HCT116 (cell line): ENCODE measurements around the gene SUN5. TPM values are rescaled to one million over a fixed set of nuclear protein-coding genes. Genes with fewer than 3 reads are reported as not detected.

ENCODE experiments used
- ATAC-seq: fragments of 200-7000 bp; cut with Tn5 transposase; 2 replicates; pipeline ENCODE4 v1.9.1; 2020; ENCODE audit warnings: mild to moderate bottlenecking, moderate library complexity
- BruUV-seq: library from RNA; stranded (reverse); fragments of 400-500 nt; replicated peaks from 2 replicates; lab custom pipeline; 2021; lab: Mats Ljungman, UMichigan
- CTCF ChIA-PET: fragments of 300-600 bp; sonication (Branson Sonifier 250); formaldehyde crosslinking; loops from one replicate; lab custom pipeline; 2021; ENCODE audit warnings: antibody characterized with exemption; lab: Charles Lee
- POLR2A ChIA-PET: fragments of 300-600, 350-600 bp; sonication (Branson Sonifier 250); formaldehyde crosslinking; loops from one replicate; lab custom pipeline; 2021; ENCODE audit warnings: antibody characterized with exemption; lab: Charles Lee
- RAD21 ChIA-PET, 2 experiments: fragments of 300-600 bp; sonication (Branson Sonifier 250); formaldehyde crosslinking; loops; one replicate each; lab custom pipeline; 2023; ENCODE audit warnings: low total read pairs in 2 of 2; ENCODE audit not compliant: uncharacterized antibody in 2 of 2, unreplicated experiment in 2 of 2, low non-redundant PET in 1 of 2; lab: Charles Lee
- DNase-seq: peaks from one replicate; pipeline ENCODE4 v3.0.0-alpha.2; 2010; ENCODE audit warnings: low read depth, low spot score
- H2AFZ ChIP-seq: fragments of 200-600 bp; shearing (Covaris generic), sonication (generic); 2 replicates; pipeline ENCODE4 v1.6.1; 2017; ENCODE audit warnings: low read depth, mixed run types, mixed read lengths, antibody characterized with exemption, low read length; ENCODE audit not compliant: poor library complexity, severe bottlenecking
- H3K27ac ChIP-seq: 2 replicates; pipeline ENCODE4 v1.5.1; 2012; ENCODE audit warnings: low read depth, low read length
- H3K27me3 ChIP-seq: fragments of 200-600 bp; sonication (generic); 2 replicates; pipeline ENCODE4 v1.6.1; 2016; ENCODE audit warnings: mixed run types, low read length, mixed read lengths; ENCODE audit not compliant: insufficient read depth
- H3K36me3 ChIP-seq, 2 experiments: fragments of 200-500 bp in 1 of 2; fragments of 200-600 bp in 1 of 2; sonication (Bioruptor generic) in 1 of 2; sonication (generic) in 1 of 2; 2 replicates each; pipeline versions ENCODE4 v1.5.1 to v1.6.1; 2014 to 2016; ENCODE audit warnings: low read length in 2 of 2, inconsistent platforms in 1 of 2, mixed read lengths in 1 of 2, mixed run types in 1 of 2; ENCODE audit not compliant: insufficient read depth in 2 of 2, control insufficient read depth in 1 of 2
- H3K4me1 ChIP-seq, 2 experiments: fragments of 200-600 bp in 1 of 2; sonication (generic) in 1 of 2; 2 replicates each; pipeline versions ENCODE4 v1.5.1 to v1.6.1; 2012 to 2017; ENCODE audit warnings: low read length in 2 of 2, inconsistent platforms in 1 of 2, mild to moderate bottlenecking in 1 of 2, mixed read lengths in 1 of 2, mixed run types in 1 of 2, moderate library complexity in 1 of 2; ENCODE audit not compliant: insufficient read depth in 2 of 2, control insufficient read depth in 1 of 2
- H3K4me2 ChIP-seq: fragments of 200-600 bp; sonication (generic); 2 replicates; pipeline ENCODE4 v1.6.1; 2017; ENCODE audit warnings: mixed run types, low read length, mixed read lengths
- H3K4me3 ChIP-seq, 2 experiments: fragments of 200-600 bp in 1 of 2; sonication (generic) in 1 of 2; replicated peaks in 1 of 2; 2 replicates each; pipeline ENCODE4 v1.5.1; 2011 to 2016; ENCODE audit warnings: low read length in 2 of 2, control low read depth in 1 of 2, low read depth in 1 of 2, mild to moderate bottlenecking in 1 of 2, mixed read lengths in 1 of 2, mixed run types in 1 of 2
- H3K79me2 ChIP-seq: fragments of 200-600 bp; sonication (generic); 2 replicates; pipeline ENCODE4 v1.6.1; 2017; ENCODE audit warnings: mild to moderate bottlenecking, mixed run types, low read length, moderate library complexity, mixed read lengths; ENCODE audit not compliant: insufficient read depth
- H3K9ac ChIP-seq: fragments of 200-600 bp; sonication (generic); 2 replicates; pipeline ENCODE4 v1.6.1; 2016; ENCODE audit warnings: low read length, mixed read lengths
- H3K9me2 ChIP-seq: fragments of 200-600 bp; sonication (generic), shearing (Covaris generic); 2 replicates; pipeline ENCODE4 v1.6.1; 2017; ENCODE audit warnings: mixed run types, mild to moderate bottlenecking, moderate library complexity; ENCODE audit not compliant: insufficient read depth
- H3K9me3 ChIP-seq, 2 experiments: fragments of 200-500 bp in 1 of 2; fragments of 200-600 bp in 1 of 2; sonication (Bioruptor generic) in 1 of 2; sonication (generic) in 1 of 2; 2 replicates each; pipeline ENCODE4 v1.6.1; 2014 to 2017; ENCODE audit warnings: low read length in 2 of 2, mixed read lengths in 2 of 2, inconsistent platforms in 1 of 2, low read depth in 1 of 2, mild to moderate bottlenecking in 1 of 2, mixed run types in 1 of 2, moderate library complexity in 1 of 2; ENCODE audit not compliant: control insufficient read depth in 1 of 2, insufficient read depth in 1 of 2
- H4K20me1 ChIP-seq: fragments of 200-600 bp; sonication (generic), shearing (Covaris generic); 2 replicates; pipeline ENCODE4 v1.6.1; 2017; ENCODE audit warnings: mixed run types, mild to moderate bottlenecking, moderate library complexity; ENCODE audit not compliant: insufficient read depth
- CBX3 ChIP-seq: IDR thresholded peaks from 2 replicates; pipeline ENCODE4 v1.6.1; 2012; ENCODE audit warnings: low read depth
- CEBPB ChIP-seq: IDR thresholded peaks from 2 replicates; pipeline ENCODE4 v1.6.1; 2012; ENCODE audit warnings: low read depth
- EGR1 ChIP-seq: IDR thresholded peaks from 2 replicates; pipeline ENCODE4 v1.6.1; 2012; ENCODE audit warnings: low read depth
- ELF1 ChIP-seq: IDR thresholded peaks from 2 replicates; pipeline ENCODE4 v1.6.1; 2012; ENCODE audit warnings: low read depth, borderline replicate concordance
- EZH2 ChIP-seq: fragments of 200-600 bp; sonication (generic); IDR thresholded peaks from 2 replicates; pipeline ENCODE4 v1.6.1; 2017; ENCODE audit warnings: antibody characterized with exemption, mixed run types
- EZH2phosphoT487 ChIP-seq: fragments of 200-600 bp; IDR thresholded peaks from 2 replicates; pipeline ENCODE4 v1.6.1; 2018; ENCODE audit warnings: antibody characterized with exemption, borderline replicate concordance
- FOSL1 ChIP-seq: IDR thresholded peaks from 2 replicates; pipeline ENCODE4 v1.6.1; 2012; ENCODE audit warnings: low read depth
- JUND ChIP-seq: IDR thresholded peaks from 2 replicates; pipeline ENCODE4 v1.6.1; 2012
- POLR2A ChIP-seq: IDR thresholded peaks from 2 replicates; pipeline ENCODE4 v1.7.0; 2011; ENCODE audit warnings: borderline replicate concordance; ENCODE audit not compliant: insufficient read depth, insufficient read length; ENCODE audit errors: extremely low read depth
- RAD21 ChIP-seq: IDR thresholded peaks from 2 replicates; pipeline ENCODE4 v1.6.1; 2012; ENCODE audit warnings: low read depth, mild to moderate bottlenecking
- SP1 ChIP-seq: IDR thresholded peaks from 2 replicates; pipeline ENCODE4 v1.6.1; 2012; ENCODE audit warnings: low read depth
- SRF ChIP-seq: IDR thresholded peaks from 2 replicates; pipeline ENCODE4 v1.6.1; 2012; ENCODE audit warnings: low read depth
- TCF7L2 ChIP-seq: IDR thresholded peaks from 2 replicates; pipeline ENCODE4 v1.7.0; 2011; ENCODE audit warnings: borderline replicate concordance, inconsistent platforms; ENCODE audit not compliant: insufficient read depth, insufficient read length; ENCODE audit errors: extremely low read depth
- YY1 ChIP-seq: IDR thresholded peaks from 2 replicates; pipeline ENCODE4 v1.6.1; 2011; ENCODE audit warnings: low read length, low read depth, moderate library complexity, mild to moderate bottlenecking; ENCODE audit not compliant: insufficient replicate concordance; ENCODE audit errors: extremely low read depth
- ZFX ChIP-seq: fragments of 450-650 bp; IDR thresholded peaks from 2 replicates; pipeline ENCODE4 v1.6.1; 2017
- ZNF274 ChIP-seq: fragments of 200-500 bp; sonication (Bioruptor generic); IDR thresholded peaks from 2 replicates; pipeline ENCODE4 v1.6.1; 2014; ENCODE audit warnings: mild to moderate bottlenecking, low read depth, low read length, inconsistent platforms
- intact Hi-C: fragments of 100-400 bp; cut with micrococcal nuclease; formaldehyde crosslinking; loops from 2 replicates; pipeline ENCODE4 v1.10.0; 2022
- total RNA-seq: library from RNA; stranded (reverse); gene quantifications from one replicate; pipeline ENCODE4 v1.2.1, GENCODE V29; 2021; ENCODE audit not compliant: unreplicated experiment
- TF ChIP-seq, protein P1 (sequence below): IDR thresholded peaks from 2 replicates; pipeline ENCODE4 v1.6.1; 2011; ENCODE audit warnings: mild to moderate bottlenecking, low read length, moderate library complexity; ENCODE audit not compliant: insufficient replicate concordance; ENCODE audit errors: extremely low read depth
- TF ChIP-seq, protein P2 (sequence below), 3 experiments: fragments of 200-600 bp in 1 of 3; sonication (generic) in 1 of 3; IDR thresholded peaks in 2 of 3; conservative IDR thresholded peaks in 1 of 3; 2 replicates each; pipeline ENCODE4 v1.5.1; 2012 to 2017; ENCODE audit warnings: low read depth in 2 of 3, low read length in 2 of 3, antibody characterized with exemption in 1 of 3, borderline replicate concordance in 1 of 3, control low read depth in 1 of 3, mild to moderate bottlenecking in 1 of 3, mixed read lengths in 1 of 3, mixed run types in 1 of 3, moderate library complexity in 1 of 3; ENCODE audit not compliant: insufficient read depth in 1 of 3
- TF ChIP-seq, protein P3 (sequence below): IDR thresholded peaks from 2 replicates; pipeline ENCODE4 v1.6.1; 2012; ENCODE audit warnings: low read depth
- TF ChIP-seq, protein P4 (sequence below): IDR thresholded peaks from 2 replicates; pipeline ENCODE4 v1.6.1; 2012

SUN5 gene
- total RNA-seq, 1 experiment from 2014 or later = not detected

DNA sequence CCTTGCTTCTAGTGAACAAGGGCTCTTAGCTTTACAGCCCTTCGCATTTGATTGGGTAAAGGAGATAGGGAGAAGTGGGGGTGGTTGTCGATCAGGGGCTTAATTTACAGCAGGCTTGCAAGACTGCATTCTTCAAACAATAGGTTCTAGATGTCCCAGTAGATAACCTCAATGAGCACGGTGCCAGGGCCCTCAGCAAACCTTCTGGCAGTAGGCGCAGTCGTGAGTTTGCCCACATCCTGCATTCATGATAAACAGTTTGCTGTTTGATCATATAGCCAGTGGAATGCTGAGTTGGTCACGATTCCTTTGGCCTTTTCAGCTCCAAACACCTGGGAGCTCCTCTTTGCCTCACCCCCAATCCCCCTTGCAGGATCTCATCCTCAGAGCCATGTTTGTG lies 27.5 kb downstream of the SUN5 start:
- Histone ChIP-seq H3K4me2 (no peak overlapping the region), H3K4me1 (no peaks in the 10 kb centered on the region), H3K4me3 (no peak overlapping the region), H4K20me1 (no peaks in the 10 kb centered on the region), H3K9me2 (no peaks in the 10 kb centered on the region), H3K9ac (no peak overlapping the region), H2AFZ (no peak overlapping the region), H3K79me2 (no peaks in the 10 kb centered on the region), H3K27me3 (no peaks in the 10 kb centered on the region), H3K27ac (no peak overlapping the region), H3K36me3 (no peaks in the 10 kb centered on the region), H3K9me3 (no peaks in the 10 kb centered on the region)
- ChIA-PET CTCF (no interaction called here), POLR2A (no interaction called here), RAD21 (no interaction called here)
- TF ChIP-seq ZNF274 = no peak
- no peak for TF ChIP-seq TCF7L2
- TF ChIP-seq, protein P1, sequence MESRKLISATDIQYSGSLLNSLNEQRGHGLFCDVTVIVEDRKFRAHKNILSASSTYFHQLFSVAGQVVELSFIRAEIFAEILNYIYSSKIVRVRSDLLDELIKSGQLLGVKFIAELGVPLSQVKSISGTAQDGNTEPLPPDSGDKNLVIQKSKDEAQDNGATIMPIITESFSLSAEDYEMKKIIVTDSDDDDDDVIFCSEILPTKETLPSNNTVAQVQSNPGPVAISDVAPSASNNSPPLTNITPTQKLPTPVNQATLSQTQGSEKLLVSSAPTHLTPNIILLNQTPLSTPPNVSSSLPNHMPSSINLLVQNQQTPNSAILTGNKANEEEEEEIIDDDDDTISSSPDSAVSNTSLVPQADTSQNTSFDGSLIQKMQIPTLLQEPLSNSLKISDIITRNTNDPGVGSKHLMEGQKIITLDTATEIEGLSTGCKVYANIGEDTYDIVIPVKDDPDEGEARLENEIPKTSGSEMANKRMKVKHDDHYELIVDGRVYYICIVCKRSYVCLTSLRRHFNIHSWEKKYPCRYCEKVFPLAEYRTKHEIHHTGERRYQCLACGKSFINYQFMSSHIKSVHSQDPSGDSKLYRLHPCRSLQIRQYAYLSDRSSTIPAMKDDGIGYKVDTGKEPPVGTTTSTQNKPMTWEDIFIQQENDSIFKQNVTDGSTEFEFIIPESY = no peak
- no peak for TF ChIP-seq YY1
- TF ChIP-seq, protein P2, sequence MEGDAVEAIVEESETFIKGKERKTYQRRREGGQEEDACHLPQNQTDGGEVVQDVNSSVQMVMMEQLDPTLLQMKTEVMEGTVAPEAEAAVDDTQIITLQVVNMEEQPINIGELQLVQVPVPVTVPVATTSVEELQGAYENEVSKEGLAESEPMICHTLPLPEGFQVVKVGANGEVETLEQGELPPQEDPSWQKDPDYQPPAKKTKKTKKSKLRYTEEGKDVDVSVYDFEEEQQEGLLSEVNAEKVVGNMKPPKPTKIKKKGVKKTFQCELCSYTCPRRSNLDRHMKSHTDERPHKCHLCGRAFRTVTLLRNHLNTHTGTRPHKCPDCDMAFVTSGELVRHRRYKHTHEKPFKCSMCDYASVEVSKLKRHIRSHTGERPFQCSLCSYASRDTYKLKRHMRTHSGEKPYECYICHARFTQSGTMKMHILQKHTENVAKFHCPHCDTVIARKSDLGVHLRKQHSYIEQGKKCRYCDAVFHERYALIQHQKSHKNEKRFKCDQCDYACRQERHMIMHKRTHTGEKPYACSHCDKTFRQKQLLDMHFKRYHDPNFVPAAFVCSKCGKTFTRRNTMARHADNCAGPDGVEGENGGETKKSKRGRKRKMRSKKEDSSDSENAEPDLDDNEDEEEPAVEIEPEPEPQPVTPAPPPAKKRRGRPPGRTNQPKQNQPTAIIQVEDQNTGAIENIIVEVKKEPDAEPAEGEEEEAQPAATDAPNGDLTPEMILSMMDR (IDR thresholded peaks at IDR 0.05 in 2 of 3, conservative IDR thresholded peaks at IDR 0.05 in 1 of 3; ENCODE audit: borderline replicate concordance in 1 of 3, insufficient read depth in 1 of 3, low read depth in 2 of 3, low read length in 2 of 3) = no peak
- no peak for TF ChIP-seq ZFX
- TF ChIP-seq SRF = no peak
- TF ChIP-seq CBX3 = no peak
- no peak for TF ChIP-seq EGR1
- TF ChIP-seq ELF1 = no peak
- TF ChIP-seq, protein P3, sequence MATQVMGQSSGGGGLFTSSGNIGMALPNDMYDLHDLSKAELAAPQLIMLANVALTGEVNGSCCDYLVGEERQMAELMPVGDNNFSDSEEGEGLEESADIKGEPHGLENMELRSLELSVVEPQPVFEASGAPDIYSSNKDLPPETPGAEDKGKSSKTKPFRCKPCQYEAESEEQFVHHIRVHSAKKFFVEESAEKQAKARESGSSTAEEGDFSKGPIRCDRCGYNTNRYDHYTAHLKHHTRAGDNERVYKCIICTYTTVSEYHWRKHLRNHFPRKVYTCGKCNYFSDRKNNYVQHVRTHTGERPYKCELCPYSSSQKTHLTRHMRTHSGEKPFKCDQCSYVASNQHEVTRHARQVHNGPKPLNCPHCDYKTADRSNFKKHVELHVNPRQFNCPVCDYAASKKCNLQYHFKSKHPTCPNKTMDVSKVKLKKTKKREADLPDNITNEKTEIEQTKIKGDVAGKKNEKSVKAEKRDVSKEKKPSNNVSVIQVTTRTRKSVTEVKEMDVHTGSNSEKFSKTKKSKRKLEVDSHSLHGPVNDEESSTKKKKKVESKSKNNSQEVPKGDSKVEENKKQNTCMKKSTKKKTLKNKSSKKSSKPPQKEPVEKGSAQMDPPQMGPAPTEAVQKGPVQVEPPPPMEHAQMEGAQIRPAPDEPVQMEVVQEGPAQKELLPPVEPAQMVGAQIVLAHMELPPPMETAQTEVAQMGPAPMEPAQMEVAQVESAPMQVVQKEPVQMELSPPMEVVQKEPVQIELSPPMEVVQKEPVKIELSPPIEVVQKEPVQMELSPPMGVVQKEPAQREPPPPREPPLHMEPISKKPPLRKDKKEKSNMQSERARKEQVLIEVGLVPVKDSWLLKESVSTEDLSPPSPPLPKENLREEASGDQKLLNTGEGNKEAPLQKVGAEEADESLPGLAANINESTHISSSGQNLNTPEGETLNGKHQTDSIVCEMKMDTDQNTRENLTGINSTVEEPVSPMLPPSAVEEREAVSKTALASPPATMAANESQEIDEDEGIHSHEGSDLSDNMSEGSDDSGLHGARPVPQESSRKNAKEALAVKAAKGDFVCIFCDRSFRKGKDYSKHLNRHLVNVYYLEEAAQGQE = no peak
- no peak for TF ChIP-seq EZH2phosphoT487
- TF ChIP-seq CEBPB = no peak
- no peak for TF ChIP-seq JUND
- no peak for TF ChIP-seq FOSL1
- TF ChIP-seq POLR2A = no peak
- no peak for TF ChIP-seq RAD21
- TF ChIP-seq EZH2 = no peak
- no peak for TF ChIP-seq SP1
- TF ChIP-seq, protein P4, sequence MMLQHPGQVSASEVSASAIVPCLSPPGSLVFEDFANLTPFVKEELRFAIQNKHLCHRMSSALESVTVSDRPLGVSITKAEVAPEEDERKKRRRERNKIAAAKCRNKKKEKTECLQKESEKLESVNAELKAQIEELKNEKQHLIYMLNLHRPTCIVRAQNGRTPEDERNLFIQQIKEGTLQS = no peak
- no peak for DNase-seq
- no peak for ATAC-seq
- BruUV-seq = no TSS peak
- intact Hi-C loops = no loop called here
